T-helper 2 cell treated with Interferon-gamma antibody and Interleukin-4, amounts not matched to agents 5 μg/mL and 100 μg/mL, for 36 hours (primary cell): ENCODE results near the gene PRR5.

Experiments
- DNase-seq: peaks from one replicate; pipeline ENCODE4 v3.0.0; 2021; ENCODE audit warnings: low spot score
- H3K27ac Mint-ChIP-seq: one replicate; pipeline ENCODE4 v1.8.0; 2021; ENCODE audit warnings: mild to moderate bottlenecking, mixed read lengths
- H3K27me3 Mint-ChIP-seq: one replicate; pipeline ENCODE4 v1.8.0; 2021; ENCODE audit warnings: low read depth, mixed read lengths
- H3K36me3 Mint-ChIP-seq: one replicate; pipeline ENCODE4 v1.8.0; 2021; ENCODE audit warnings: low read depth, mixed read lengths
- H3K4me1 Mint-ChIP-seq: one replicate; pipeline ENCODE4 v1.8.0; 2021; ENCODE audit warnings: low read depth, mixed read lengths
- H3K4me3 Mint-ChIP-seq: one replicate; pipeline ENCODE4 v1.8.0; 2022; ENCODE audit warnings: mild to moderate bottlenecking, moderate library complexity, mixed read lengths
- H3K9me3 Mint-ChIP-seq: one replicate; pipeline ENCODE4 v1.8.0; 2021; ENCODE audit warnings: mixed read lengths

PRR5 gene

DNA sequence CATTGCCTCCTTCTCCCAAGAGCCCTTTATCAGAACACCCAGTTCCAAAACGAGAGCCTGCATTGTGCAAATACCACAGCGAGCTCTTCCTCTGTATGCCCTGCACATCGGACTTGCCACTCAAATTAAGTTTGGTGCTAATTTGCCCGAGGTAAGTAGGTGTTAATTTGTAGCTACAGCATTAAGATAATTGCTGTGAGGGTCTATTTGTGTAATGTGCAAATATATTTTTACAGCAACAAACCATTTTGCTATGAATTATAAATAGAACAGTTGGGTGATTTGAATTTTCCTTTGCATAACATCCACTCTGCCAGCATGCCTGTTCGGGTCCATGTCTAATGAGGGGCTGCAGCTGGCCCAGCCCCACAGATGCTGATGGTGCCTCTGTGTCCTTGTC lies 58.5 kb downstream of the PRR5 start:
- peaks cover 12% of the 10 kb centered on the region for H3K27me3 Mint-ChIP-seq
- H3K36me3 Mint-ChIP-seq = no peaks in the 10 kb centered on the region
- DNase-seq = no peak
- no peaks in the 10 kb centered on the region for H3K9me3 Mint-ChIP-seq
- H3K27ac Mint-ChIP-seq = no peak overlapping the region
- H3K4me1 Mint-ChIP-seq = no peaks in the 10 kb centered on the region
- H3K4me3 Mint-ChIP-seq = no peak overlapping the region

DNA sequence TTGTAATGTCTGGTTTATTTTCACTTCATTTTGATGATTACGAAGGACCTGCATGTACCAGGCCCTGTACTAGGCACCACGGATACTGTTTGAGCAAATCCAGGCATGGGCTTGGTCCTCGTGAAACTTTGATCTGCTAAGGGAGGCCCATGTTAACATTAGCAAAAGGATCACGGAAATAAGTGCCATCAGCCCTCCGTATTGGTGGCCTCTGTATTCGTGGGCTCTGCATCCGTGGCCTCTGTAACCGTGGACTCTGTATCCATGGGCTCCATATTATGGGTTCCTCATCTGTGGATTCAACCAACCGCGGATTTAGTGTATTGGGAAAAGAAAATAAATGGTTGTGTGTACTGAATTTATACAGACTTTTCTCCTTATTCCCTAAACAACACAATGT lies 59.0 kb downstream of the PRR5 start:
- no peaks in the 10 kb centered on the region for H3K4me1 Mint-ChIP-seq
- no peak for DNase-seq
- H3K27me3 Mint-ChIP-seq = peaks cover 6% of the 10 kb centered on the region
- no peak overlapping the region for H3K27ac Mint-ChIP-seq
- no peak overlapping the region for H3K4me3 Mint-ChIP-seq
- no peaks in the 10 kb centered on the region for H3K36me3 Mint-ChIP-seq
- H3K9me3 Mint-ChIP-seq = no peaks in the 10 kb centered on the region

DNA sequence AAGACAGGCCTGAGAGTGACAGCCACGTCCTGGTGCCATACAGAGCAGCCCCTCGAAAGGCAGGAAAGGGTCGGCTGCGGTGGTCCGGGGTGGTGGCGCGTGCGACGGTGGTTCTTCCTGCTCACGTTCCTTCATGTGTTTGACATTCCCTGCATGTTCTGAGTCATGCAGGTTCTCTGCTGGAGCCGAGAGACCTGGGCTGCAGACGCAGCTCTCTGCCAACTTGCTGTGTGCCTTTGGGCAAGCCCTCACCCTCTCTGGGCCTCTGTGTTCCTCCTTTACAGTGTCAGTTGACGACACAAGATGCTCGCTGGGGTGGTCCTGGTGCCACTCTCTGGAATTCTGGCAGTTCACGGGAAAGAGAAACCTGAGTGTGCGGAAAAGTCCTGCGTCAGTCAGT lies 62.4 kb downstream of the PRR5 start:
- Mint-ChIP-seq H3K27me3 (no peaks in the 10 kb centered on the region), H3K36me3 (no peaks in the 10 kb centered on the region), H3K4me3 (no peak overlapping the region), H3K4me1 (no peaks in the 10 kb centered on the region), H3K9me3 (no peaks in the 10 kb centered on the region), H3K27ac (no peak overlapping the region)
- DNase-seq = no peak

DNA sequence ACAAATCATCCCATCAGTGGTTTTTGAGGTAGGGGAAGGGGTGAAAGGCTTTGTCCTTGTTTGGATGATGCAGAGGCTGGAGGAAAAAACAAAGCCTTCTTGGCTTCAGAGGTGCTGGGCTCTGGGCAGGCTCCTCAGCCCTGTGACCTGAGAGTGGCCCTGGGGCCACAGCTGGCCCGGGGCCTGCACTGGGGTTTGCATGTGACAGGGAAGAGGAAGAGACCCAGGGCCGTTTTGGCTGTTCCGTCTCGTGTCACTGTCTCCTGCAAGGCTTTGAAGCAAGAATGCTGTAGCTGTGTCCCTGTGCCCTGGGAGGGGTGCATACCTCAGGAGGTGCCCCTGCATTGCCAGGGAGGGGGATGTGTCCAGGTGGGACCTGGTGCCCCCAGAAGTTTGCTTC lies 63.0 kb downstream of the PRR5 start:
- Mint-ChIP-seq H3K27me3 (no peaks in the 10 kb centered on the region), H3K27ac (no peak overlapping the region), H3K36me3 (no peaks in the 10 kb centered on the region)

DNA sequence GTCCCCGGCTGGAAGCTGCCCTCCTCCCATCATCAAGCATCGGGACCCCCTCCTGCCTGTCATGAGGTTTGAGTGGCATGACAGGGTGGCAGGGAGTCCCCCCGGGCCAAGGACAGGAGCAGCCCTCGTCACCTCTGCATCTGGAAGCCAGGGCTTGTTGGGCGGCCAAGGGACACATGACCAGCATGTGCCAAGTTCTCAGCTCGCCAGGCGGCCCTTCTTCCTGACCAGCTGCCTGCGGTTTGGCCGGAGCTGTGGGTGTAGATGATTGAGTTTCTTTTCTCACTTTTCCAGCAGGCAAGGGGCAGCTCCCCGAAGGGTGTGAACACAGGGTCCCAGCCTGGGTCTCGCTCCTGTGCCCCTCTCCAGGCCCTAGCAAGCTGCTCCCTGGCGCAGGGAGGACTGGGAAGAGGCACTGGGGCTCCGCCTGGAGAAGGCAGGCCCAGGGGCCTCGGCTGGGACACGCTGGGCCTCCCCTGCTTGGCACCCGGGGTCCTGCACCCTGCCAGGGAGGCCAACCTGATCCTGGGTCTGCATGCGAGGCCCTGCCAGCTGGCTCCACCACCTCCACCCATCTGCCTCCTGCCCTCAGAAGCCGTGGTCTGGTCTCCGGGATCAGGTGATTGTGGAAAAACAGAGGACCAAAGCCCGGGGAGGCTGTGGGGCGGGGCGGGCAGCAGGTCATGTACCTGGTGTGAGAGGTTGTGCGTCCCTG lies 63.7 kb downstream of the PRR5 start:
- no peaks in the 10 kb centered on the region for H3K27me3 Mint-ChIP-seq
- no peaks in the 10 kb centered on the region for H3K9me3 Mint-ChIP-seq
- H3K27ac Mint-ChIP-seq = no peak overlapping the region
- H3K36me3 Mint-ChIP-seq = no peaks in the 10 kb centered on the region
- no peak overlapping the region for H3K4me3 Mint-ChIP-seq
- no peaks in the 10 kb centered on the region for H3K4me1 Mint-ChIP-seq
- DNase-seq = no peak

More for the DNA sequence above, 63.0 kb downstream of the PRR5 start:
- no peaks in the 10 kb centered on the region for H3K9me3 Mint-ChIP-seq
- H3K4me3 Mint-ChIP-seq = no peak overlapping the region
- no peak for DNase-seq
- no peaks in the 10 kb centered on the region for H3K4me1 Mint-ChIP-seq

- H3K27me3 Mint-ChIP-seq = no peaks in the 10 kb centered on the region
- H3K9me3 Mint-ChIP-seq = peaks cover 15% of the 10 kb centered on the region
- H3K27ac Mint-ChIP-seq = no peak overlapping the region
- no peaks in the 10 kb centered on the region for H3K4me1 Mint-ChIP-seq
- no peaks in the 10 kb centered on the region for H3K36me3 Mint-ChIP-seq
- no peak overlapping the region for H3K4me3 Mint-ChIP-seq
- no peak for DNase-seq
Measured at GRCh38 chr22:44773082-44773481, 71.1 kb downstream of the PRR5 start.

- no peak for DNase-seq
- peaks cover 15% of the 10 kb centered on the region for H3K9me3 Mint-ChIP-seq
- no peaks in the 10 kb centered on the region for H3K4me1 Mint-ChIP-seq
- no peak overlapping the region for H3K4me3 Mint-ChIP-seq
- H3K27ac Mint-ChIP-seq = no peak overlapping the region
- H3K27me3 Mint-ChIP-seq = no peaks in the 10 kb centered on the region
- no peaks in the 10 kb centered on the region for H3K36me3 Mint-ChIP-seq
Measured at GRCh38 chr22:44775862-44776261, 73.9 kb downstream of the PRR5 start.

DNA sequence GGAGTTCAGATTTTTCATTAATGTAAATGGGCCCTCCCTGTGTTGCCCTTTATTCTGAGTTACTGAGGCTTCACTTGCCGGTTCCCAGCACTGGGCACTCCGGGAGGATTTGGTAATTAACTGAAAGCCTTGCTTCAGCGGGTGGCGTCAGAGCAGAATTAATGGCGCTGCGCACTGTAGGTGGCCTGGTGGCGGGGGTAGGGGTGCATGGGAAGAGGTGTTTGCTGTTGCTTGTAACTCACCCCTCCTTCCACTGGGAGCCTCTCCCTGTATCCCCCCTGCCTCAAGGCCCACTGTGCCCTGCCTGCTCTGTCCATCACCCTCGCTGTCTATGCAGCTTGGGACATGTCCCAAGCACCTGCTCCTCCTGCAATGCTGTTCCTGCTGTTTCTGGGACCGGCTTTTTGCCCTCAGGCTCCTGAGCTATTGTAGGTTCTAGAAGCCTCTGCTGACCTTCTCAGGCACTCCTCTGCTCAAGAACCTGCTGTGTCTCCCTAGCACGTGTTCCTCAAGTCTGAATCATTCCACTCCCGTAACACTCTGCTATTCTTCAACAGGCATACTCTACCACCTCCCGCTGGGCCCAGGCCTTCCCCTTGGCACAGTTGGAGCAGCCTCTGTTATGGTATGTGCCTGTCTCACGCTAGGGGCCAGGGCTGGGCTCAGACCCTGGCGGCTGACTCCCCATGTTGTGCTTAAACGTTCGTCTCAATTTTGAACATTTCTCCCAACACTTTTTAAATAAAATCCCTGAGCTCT lies 74.8 kb downstream of the PRR5 start:
- Mint-ChIP-seq H3K27me3 (no peaks in the 10 kb centered on the region), H3K27ac (no peak overlapping the region), H3K9me3 (peaks cover 14% of the 10 kb centered on the region), H3K36me3 (no peaks in the 10 kb centered on the region), H3K4me3 (no peak overlapping the region), H3K4me1 (no peaks in the 10 kb centered on the region)
- DNase-seq = no peak

- H3K9me3 Mint-ChIP-seq = peaks cover 10% of the 10 kb centered on the region
- H3K4me3 Mint-ChIP-seq = no peak overlapping the region
- no peaks in the 10 kb centered on the region for H3K4me1 Mint-ChIP-seq
- H3K27me3 Mint-ChIP-seq = no peaks in the 10 kb centered on the region
- DNase-seq = no peak
- H3K36me3 Mint-ChIP-seq = no peaks in the 10 kb centered on the region
- H3K27ac Mint-ChIP-seq = no peak overlapping the region
Measured at GRCh38 chr22:44777364-44777755, 75.4 kb downstream of the PRR5 start.

- Mint-ChIP-seq H3K27ac (no peak overlapping the region), H3K36me3 (no peaks in the 10 kb centered on the region), H3K9me3 (no peaks in the 10 kb centered on the region), H3K4me1 (no peaks in the 10 kb centered on the region), H3K27me3 (no peaks in the 10 kb centered on the region), H3K4me3 (no peak overlapping the region)
- DNase-seq = no peak
Measured at GRCh38 chr22:44780876-44781449, 79.0 kb downstream of the PRR5 start.

GRCh38 chr22:44782363-44782963 lies 80.5 kb downstream of the PRR5 start:
- Mint-ChIP-seq H3K36me3 (no peaks in the 10 kb centered on the region), H3K27ac (no peak overlapping the region), H3K9me3 (no peaks in the 10 kb centered on the region), H3K4me1 (no peaks in the 10 kb centered on the region), H3K27me3 (no peaks in the 10 kb centered on the region), H3K4me3 (no peak overlapping the region)
- DNase-seq = no peak

GRCh38 chr22:44783091-44783490 lies 81.1 kb downstream of the PRR5 start:
- Mint-ChIP-seq H3K4me3 (no peak overlapping the region), H3K4me1 (no peaks in the 10 kb centered on the region), H3K9me3 (no peaks in the 10 kb centered on the region), H3K27ac (no peak overlapping the region), H3K27me3 (no peaks in the 10 kb centered on the region), H3K36me3 (no peaks in the 10 kb centered on the region)
- DNase-seq = no peak

DNA sequence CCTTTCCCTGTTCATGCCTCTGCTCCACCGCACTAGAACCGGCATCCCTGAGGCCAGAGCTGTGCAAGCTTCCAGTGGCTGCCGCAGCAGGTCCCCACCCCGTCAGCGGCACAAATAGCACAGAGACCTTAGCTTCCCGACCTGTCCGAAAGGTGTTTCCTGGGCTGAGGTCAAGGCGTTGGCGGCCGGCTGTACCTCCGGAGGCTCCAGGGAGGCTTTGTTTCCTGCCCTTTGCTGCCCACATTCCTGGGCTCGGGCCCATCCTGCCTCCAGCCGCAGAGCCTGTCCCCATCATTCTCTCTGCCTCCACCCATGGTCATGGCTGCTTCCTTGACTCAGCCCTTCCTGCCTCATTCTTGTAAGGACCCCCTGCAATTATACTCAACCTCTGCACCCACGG lies 81.6 kb downstream of the PRR5 start:
- Mint-ChIP-seq H3K4me1 (no peaks in the 10 kb centered on the region), H3K27me3 (no peaks in the 10 kb centered on the region), H3K27ac (no peak overlapping the region), H3K36me3 (no peaks in the 10 kb centered on the region), H3K9me3 (no peaks in the 10 kb centered on the region), H3K4me3 (no peak overlapping the region)
- DNase-seq = no peak

GRCh38 chr22:44786136-44786535 lies 84.1 kb downstream of the PRR5 start:
- H3K27me3 Mint-ChIP-seq = no peaks in the 10 kb centered on the region
- no peak for DNase-seq
- H3K27ac Mint-ChIP-seq = no peak overlapping the region
- H3K4me1 Mint-ChIP-seq = no peaks in the 10 kb centered on the region
- H3K9me3 Mint-ChIP-seq = no peaks in the 10 kb centered on the region
- no peaks in the 10 kb centered on the region for H3K36me3 Mint-ChIP-seq
- no peak overlapping the region for H3K4me3 Mint-ChIP-seq
